Muscle layer of colon (tissue), 2 donors: ENCODE measurements around the gene S100A14.
"Not testable (repeated sequence)": the region's sequence is repeated elsewhere in the genome, so short reads cannot be mapped to it uniquely, and the experiment has no call there.

Source experiments
- H3K27ac ChIP-seq: one replicate; pipeline ENCODE4 v1.7.0; 2013; ENCODE audit warnings: low read depth, mild to moderate bottlenecking, low read length, moderate library complexity
- H3K27me3 ChIP-seq, 2 donors: one replicate each; pipeline ENCODE4 v1.7.0; 2013; ENCODE audit warnings: low read length in 2 of 2, mild to moderate bottlenecking in 2 of 2; ENCODE audit not compliant: insufficient read depth in 2 of 2, control insufficient read depth in 1 of 2
- H3K36me3 ChIP-seq: one replicate; pipeline ENCODE4 v1.7.0; 2013; ENCODE audit warnings: mild to moderate bottlenecking, low read length; ENCODE audit not compliant: insufficient read depth
- H3K4me1 ChIP-seq: one replicate; pipeline ENCODE4 v1.7.0; 2013; ENCODE audit warnings: mild to moderate bottlenecking, low read length; ENCODE audit not compliant: insufficient read depth
- H3K4me3 ChIP-seq, 2 donors: one replicate each; pipeline ENCODE4 v1.7.0; 2013; ENCODE audit warnings: low read length in 2 of 2, low read depth in 1 of 2, mild to moderate bottlenecking in 1 of 2, moderate library complexity in 1 of 2
- H3K9ac ChIP-seq: one replicate; pipeline ENCODE4 v1.7.0; 2013; ENCODE audit warnings: low read length
- H3K9me3 ChIP-seq: one replicate; pipeline ENCODE4 v1.7.0; 2013; ENCODE audit warnings: mild to moderate bottlenecking, low read length
- donor health status: abdominal sarcoma.
- donor health status: Adenocarcinoma of cecum.

The S100A14 gene

GRCh38 chr1:153578936-153579335, 37.2 kb downstream of the S100A14 start:
- Histone ChIP-seq H3K27me3 (no peaks in the 10 kb centered on the region), H3K9me3 (no peaks in the 10 kb centered on the region), H3K4me3 (no peak overlapping the region), H3K9ac (no peak overlapping the region), H3K36me3 (no peaks in the 10 kb centered on the region), H3K27ac (no peak overlapping the region), H3K4me1 (no peaks in the 10 kb centered on the region)

- Histone ChIP-seq H3K27ac (no peak overlapping the region), H3K9ac (no peak overlapping the region), H3K9me3 (no peaks in the 10 kb centered on the region), H3K36me3 (no peaks in the 10 kb centered on the region), H3K4me1 (no peaks in the 10 kb centered on the region), H3K27me3 (no peaks in the 10 kb centered on the region), H3K4me3 (no peak overlapping the region)
Observed at GRCh38 chr1:153578490-153578889, 37.6 kb downstream of the S100A14 start.

GRCh38 chr1:153577624-153578051, 38.5 kb downstream of the S100A14 start:
- no peaks in the 10 kb centered on the region for H3K36me3 ChIP-seq
- peaks cover 5% of the 10 kb centered on the region for H3K4me1 ChIP-seq
- H3K27ac ChIP-seq, result no peak overlapping the region
- no peaks in the 10 kb centered on the region for H3K9me3 ChIP-seq
- no peaks in the 10 kb centered on the region for H3K27me3 ChIP-seq
- H3K9ac ChIP-seq, result no peak overlapping the region
- no peak overlapping the region for H3K4me3 ChIP-seq

DNA sequence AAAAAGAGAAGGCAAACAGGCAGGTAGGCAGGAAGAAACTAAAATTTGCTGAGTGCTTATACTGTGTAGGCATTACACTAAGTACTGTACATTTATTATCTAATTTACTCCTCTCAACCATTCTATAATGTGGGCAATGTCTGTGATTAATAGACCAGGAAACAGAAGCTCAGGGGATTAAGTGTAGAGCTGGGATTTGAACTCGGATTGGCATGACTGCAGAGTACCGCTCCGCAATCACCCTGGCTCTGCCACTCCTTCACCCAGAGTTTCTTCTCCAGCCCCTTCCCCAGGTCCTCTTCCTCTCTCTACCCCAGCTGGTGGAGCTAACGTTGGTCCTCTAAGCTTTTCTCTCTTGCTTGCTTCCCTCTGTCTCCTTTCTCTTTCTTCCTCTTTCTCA, 39.0 kb downstream of the S100A14 start:
- Histone ChIP-seq H3K36me3 (no peaks in the 10 kb centered on the region), H3K9ac (no peak overlapping the region), H3K4me1 (peaks cover 5% of the 10 kb centered on the region), H3K27ac (no peak overlapping the region), H3K27me3 (no peaks in the 10 kb centered on the region), H3K4me3 (no peak overlapping the region), H3K9me3 (no peaks in the 10 kb centered on the region)

DNA sequence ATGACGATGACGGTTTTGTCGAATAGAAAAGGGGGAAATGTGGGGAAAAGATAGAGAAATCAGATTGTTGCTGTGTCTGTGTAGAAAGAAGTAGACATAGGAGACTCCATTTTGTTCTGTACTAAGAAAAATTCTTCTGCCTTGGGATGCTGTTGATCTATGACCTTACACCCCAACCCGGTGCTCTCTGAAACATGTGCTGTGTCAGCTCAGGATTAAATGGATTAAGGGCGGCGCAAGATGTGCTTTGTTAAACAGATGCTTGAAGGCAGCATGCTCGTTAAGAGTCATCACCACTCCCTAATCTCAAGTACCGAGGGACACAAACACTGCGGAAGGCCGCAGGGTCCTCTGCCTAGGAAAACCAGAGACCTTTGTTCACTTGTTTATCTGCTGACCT, 40.6 kb downstream of the S100A14 start:
- not testable (repeated sequence) for H3K36me3 ChIP-seq

GRCh38 chr1:153575081-153575491, 41.0 kb downstream of the S100A14 start:
- H3K27me3 ChIP-seq, H3K27ac ChIP-seq, H3K36me3 ChIP-seq, H3K4me1 ChIP-seq, H3K9me3 ChIP-seq, H3K4me3 ChIP-seq, H3K9ac ChIP-seq: not testable (repeated sequence)

More for the DNA sequence above, 40.6 kb downstream of the S100A14 start:
- not testable (repeated sequence) for H3K4me3 ChIP-seq, H3K9me3 ChIP-seq, H3K27me3 ChIP-seq, H3K27ac ChIP-seq, H3K9ac ChIP-seq, H3K4me1 ChIP-seq

GRCh38 chr1:153573351-153573750, 42.8 kb downstream of the S100A14 start:
- Histone ChIP-seq H3K9ac (no peak overlapping the region), H3K4me1 (peaks cover 11% of the 10 kb centered on the region), H3K27ac (no peak overlapping the region), H3K36me3 (no peaks in the 10 kb centered on the region), H3K27me3 (no peaks in the 10 kb centered on the region), H3K9me3 (no peaks in the 10 kb centered on the region), H3K4me3 (no peak overlapping the region)

GRCh38 chr1:153572569-153573015, 43.5 kb downstream of the S100A14 start:
- no peaks in the 10 kb centered on the region for H3K9me3 ChIP-seq
- no peak overlapping the region for H3K9ac ChIP-seq
- H3K27ac ChIP-seq, result no peak overlapping the region
- H3K4me3 ChIP-seq, result no peak overlapping the region
- no peaks in the 10 kb centered on the region for H3K36me3 ChIP-seq
- no peaks in the 10 kb centered on the region for H3K27me3 ChIP-seq
- H3K4me1 ChIP-seq, result peaks cover 19% of the 10 kb centered on the region

- Histone ChIP-seq H3K27me3 (no peaks in the 10 kb centered on the region), H3K27ac (no peak overlapping the region), H3K9me3 (no peaks in the 10 kb centered on the region), H3K4me1 (peaks cover 25% of the 10 kb centered on the region), H3K36me3 (no peaks in the 10 kb centered on the region), H3K9ac (no peak overlapping the region), H3K4me3 (no peak overlapping the region)
Observed at GRCh38 chr1:153571706-153572105, 44.4 kb downstream of the S100A14 start.

DNA sequence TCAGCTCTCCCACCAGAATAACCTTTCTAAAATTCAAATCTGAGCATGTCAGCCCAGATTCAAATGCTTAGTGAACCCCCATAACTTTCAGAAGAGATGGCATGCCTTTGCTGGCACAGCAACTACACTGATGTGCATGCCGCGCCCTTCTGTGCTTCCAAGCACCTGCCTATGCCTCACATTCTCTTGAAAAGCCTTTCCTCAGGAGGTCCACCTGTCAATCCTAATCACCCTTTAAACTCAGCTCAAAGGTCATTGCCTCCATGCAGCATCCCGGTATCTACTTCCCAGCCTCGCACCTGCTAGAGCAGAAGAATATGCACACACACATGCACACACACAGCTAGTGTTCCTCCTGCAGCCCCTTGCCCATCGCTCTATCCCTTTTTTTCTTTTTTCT, 45.3 kb downstream of the S100A14 start:
- no peaks in the 10 kb centered on the region for H3K36me3 ChIP-seq
- no peak overlapping the region for H3K4me3 ChIP-seq
- H3K9ac ChIP-seq, result no peak overlapping the region
- H3K27me3 ChIP-seq, result no peaks in the 10 kb centered on the region
- H3K4me1 ChIP-seq, result peaks cover 34% of the 10 kb centered on the region
- H3K27ac ChIP-seq, result no peak overlapping the region
- no peaks in the 10 kb centered on the region for H3K9me3 ChIP-seq

DNA sequence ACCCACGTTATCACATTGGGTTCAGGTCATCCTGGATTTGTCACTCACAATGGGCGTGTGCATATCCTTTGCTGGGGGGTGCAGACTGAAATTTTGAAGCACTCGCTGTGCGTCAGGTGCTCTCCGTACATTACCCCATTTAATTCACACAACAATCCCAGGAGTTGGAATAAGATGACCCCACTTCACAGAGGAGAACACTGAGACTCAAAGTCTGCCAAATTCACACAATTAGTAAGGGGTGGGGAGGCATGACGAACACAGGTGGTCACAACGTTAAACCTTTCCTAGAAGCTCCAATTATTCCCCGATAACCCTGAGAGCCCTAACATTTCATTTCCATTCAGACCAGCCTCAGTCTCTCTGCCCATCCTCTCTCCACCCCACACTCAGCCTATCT, 46.7 kb downstream of the S100A14 start:
- Histone ChIP-seq H3K36me3 (no peaks in the 10 kb centered on the region), H3K27ac (no peak overlapping the region), H3K9ac (no peak overlapping the region), H3K9me3 (no peaks in the 10 kb centered on the region), H3K4me1 (peaks cover 41% of the 10 kb centered on the region), H3K4me3 (no peak overlapping the region), H3K27me3 (no peaks in the 10 kb centered on the region)

DNA sequence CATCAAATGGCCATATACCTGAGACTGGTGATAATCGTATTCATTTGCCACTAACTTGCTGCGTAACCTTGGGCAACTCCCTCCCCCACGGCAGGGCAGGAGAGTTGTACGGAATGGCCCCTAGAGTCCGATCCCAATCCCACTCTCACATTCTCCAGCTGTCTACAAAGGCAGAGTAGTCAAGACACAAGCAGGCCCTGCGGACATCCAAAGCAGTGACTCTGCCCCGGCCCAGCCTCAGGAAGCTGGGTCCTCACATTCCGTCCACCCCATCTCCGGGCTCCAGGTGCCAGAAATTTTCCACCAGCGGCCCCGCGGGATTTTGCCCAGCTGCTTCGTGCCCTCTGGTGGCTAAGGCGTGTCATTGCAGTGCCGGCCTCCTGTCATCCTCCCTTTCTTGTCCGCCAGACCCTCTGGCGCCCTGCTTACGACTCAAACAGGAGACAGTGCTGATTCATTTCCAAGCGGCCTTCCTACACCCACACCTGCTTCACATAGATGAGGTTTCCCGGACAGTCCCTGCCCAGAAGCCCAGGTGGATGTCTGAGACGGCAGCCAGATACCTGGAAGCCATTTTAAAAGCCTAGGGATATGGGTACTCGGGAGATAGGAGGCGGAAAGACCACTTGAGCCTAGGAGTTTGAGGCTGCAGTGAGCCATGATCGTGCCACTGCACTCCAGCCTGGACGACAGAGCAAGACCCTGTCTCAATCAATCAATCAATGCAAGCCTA, 47.6 kb downstream of the S100A14 start:
- peaks cover 41% of the 10 kb centered on the region for H3K4me1 ChIP-seq

More for the DNA sequence above, 47.6 kb downstream of the S100A14 start:
- Histone ChIP-seq H3K4me3 (peak overlapping the region; percentile 28 to 75), H3K27ac (peak overlapping the region; percentile 45), H3K36me3 (no peaks in the 10 kb centered on the region), H3K9me3 (no peaks in the 10 kb centered on the region), H3K27me3 (no peaks in the 10 kb centered on the region), H3K9ac (peak overlapping the region; percentile 35)
